ENCODE measurements around the gene DNASE1L3.

DNA sequence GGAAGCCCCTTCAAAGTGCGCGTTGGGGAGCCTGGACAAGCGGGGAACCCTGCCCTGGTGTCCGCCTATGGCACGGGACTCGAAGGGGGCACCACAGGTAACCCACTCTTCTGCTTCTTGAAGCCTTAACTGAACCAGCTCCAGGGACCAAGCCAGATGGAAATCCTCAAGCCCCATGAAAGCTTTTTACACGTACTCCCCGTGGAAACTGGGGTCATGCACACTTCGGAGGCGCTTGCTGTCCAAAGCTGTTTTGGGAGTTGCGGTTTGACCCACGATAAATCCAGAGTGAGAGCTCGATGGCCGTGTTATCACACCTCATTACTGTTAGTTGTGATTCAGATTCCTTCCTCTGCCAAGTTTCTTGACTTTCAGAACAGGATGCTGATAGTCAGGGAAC is 47.5 kb downstream of the DNASE1L3 start:
- TF ChIP-seq, protein P1, sequence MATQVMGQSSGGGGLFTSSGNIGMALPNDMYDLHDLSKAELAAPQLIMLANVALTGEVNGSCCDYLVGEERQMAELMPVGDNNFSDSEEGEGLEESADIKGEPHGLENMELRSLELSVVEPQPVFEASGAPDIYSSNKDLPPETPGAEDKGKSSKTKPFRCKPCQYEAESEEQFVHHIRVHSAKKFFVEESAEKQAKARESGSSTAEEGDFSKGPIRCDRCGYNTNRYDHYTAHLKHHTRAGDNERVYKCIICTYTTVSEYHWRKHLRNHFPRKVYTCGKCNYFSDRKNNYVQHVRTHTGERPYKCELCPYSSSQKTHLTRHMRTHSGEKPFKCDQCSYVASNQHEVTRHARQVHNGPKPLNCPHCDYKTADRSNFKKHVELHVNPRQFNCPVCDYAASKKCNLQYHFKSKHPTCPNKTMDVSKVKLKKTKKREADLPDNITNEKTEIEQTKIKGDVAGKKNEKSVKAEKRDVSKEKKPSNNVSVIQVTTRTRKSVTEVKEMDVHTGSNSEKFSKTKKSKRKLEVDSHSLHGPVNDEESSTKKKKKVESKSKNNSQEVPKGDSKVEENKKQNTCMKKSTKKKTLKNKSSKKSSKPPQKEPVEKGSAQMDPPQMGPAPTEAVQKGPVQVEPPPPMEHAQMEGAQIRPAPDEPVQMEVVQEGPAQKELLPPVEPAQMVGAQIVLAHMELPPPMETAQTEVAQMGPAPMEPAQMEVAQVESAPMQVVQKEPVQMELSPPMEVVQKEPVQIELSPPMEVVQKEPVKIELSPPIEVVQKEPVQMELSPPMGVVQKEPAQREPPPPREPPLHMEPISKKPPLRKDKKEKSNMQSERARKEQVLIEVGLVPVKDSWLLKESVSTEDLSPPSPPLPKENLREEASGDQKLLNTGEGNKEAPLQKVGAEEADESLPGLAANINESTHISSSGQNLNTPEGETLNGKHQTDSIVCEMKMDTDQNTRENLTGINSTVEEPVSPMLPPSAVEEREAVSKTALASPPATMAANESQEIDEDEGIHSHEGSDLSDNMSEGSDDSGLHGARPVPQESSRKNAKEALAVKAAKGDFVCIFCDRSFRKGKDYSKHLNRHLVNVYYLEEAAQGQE (IDR thresholded peaks at IDR 0.05), result no peak
- TF ChIP-seq, protein P2, sequence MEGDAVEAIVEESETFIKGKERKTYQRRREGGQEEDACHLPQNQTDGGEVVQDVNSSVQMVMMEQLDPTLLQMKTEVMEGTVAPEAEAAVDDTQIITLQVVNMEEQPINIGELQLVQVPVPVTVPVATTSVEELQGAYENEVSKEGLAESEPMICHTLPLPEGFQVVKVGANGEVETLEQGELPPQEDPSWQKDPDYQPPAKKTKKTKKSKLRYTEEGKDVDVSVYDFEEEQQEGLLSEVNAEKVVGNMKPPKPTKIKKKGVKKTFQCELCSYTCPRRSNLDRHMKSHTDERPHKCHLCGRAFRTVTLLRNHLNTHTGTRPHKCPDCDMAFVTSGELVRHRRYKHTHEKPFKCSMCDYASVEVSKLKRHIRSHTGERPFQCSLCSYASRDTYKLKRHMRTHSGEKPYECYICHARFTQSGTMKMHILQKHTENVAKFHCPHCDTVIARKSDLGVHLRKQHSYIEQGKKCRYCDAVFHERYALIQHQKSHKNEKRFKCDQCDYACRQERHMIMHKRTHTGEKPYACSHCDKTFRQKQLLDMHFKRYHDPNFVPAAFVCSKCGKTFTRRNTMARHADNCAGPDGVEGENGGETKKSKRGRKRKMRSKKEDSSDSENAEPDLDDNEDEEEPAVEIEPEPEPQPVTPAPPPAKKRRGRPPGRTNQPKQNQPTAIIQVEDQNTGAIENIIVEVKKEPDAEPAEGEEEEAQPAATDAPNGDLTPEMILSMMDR (IDR thresholded peaks at IDR 0.05; ENCODE audit: low read depth, low read length, missing input control), result no peak
- TF ChIP-seq, protein P3, sequence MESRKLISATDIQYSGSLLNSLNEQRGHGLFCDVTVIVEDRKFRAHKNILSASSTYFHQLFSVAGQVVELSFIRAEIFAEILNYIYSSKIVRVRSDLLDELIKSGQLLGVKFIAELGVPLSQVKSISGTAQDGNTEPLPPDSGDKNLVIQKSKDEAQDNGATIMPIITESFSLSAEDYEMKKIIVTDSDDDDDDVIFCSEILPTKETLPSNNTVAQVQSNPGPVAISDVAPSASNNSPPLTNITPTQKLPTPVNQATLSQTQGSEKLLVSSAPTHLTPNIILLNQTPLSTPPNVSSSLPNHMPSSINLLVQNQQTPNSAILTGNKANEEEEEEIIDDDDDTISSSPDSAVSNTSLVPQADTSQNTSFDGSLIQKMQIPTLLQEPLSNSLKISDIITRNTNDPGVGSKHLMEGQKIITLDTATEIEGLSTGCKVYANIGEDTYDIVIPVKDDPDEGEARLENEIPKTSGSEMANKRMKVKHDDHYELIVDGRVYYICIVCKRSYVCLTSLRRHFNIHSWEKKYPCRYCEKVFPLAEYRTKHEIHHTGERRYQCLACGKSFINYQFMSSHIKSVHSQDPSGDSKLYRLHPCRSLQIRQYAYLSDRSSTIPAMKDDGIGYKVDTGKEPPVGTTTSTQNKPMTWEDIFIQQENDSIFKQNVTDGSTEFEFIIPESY (IDR thresholded peaks at IDR 0.05), result no peak
- TF ChIP-seq TAF1 (conservative IDR thresholded peaks at IDR 0.05), result no peak
- no peak for TF ChIP-seq RAD21 (IDR thresholded peaks at IDR 0.05)
- TF ChIP-seq, protein P4, sequence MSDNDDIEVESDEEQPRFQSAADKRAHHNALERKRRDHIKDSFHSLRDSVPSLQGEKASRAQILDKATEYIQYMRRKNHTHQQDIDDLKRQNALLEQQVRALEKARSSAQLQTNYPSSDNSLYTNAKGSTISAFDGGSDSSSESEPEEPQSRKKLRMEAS (IDR thresholded peaks at IDR 0.05), result no peak
- no peak for TF ChIP-seq JUND (IDR thresholded peaks at IDR 0.05)
- no peak for TF ChIP-seq SP1 (IDR thresholded peaks at IDR 0.05)
- TF ChIP-seq YY1 (IDR thresholded peaks at IDR 0.05), result no peak
- TF ChIP-seq HNF4G (IDR thresholded peaks at IDR 0.05), result no peak
- TF ChIP-seq, protein P5, sequence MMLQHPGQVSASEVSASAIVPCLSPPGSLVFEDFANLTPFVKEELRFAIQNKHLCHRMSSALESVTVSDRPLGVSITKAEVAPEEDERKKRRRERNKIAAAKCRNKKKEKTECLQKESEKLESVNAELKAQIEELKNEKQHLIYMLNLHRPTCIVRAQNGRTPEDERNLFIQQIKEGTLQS (IDR thresholded peaks at IDR 0.05), result no peak
- peak in 1 of 2 donors; percentile 18 for TF ChIP-seq RXRA (IDR thresholded peaks at IDR 0.05)
- no peak for TF ChIP-seq FOXA1 (IDR thresholded peaks at IDR 0.05)
- no peak for TF ChIP-seq GABPA (IDR thresholded peaks at IDR 0.05 in 1 of 2, conservative IDR thresholded peaks at IDR 0.05 in 1 of 2)
